Mucosa of rectum (tissue), 2 donors: ENCODE data around the gene ELAPOR1.

Source experiments
- H3K27ac ChIP-seq, 2 donors: one replicate each; pipeline ENCODE4 v1.7.0; 2013; ENCODE audit warnings: inconsistent platforms in 2 of 2, low read depth in 2 of 2, low read length in 2 of 2
- H3K27me3 ChIP-seq, 2 donors: one replicate each; pipeline ENCODE4 v1.7.0; 2013; ENCODE audit warnings: low read length in 2 of 2; ENCODE audit not compliant: control insufficient read depth in 2 of 2, insufficient read depth in 2 of 2
- H3K36me3 ChIP-seq, 2 donors: one replicate each; pipeline ENCODE4 v1.7.0; 2013; ENCODE audit warnings: low read length in 2 of 2; ENCODE audit not compliant: control insufficient read depth in 2 of 2, insufficient read depth in 2 of 2
- H3K4me1 ChIP-seq, 2 donors: one replicate each; pipeline ENCODE4 v1.7.0; 2013; ENCODE audit warnings: low read length in 2 of 2, mild to moderate bottlenecking in 1 of 2; ENCODE audit not compliant: control insufficient read depth in 2 of 2, insufficient read depth in 2 of 2
- H3K4me3 ChIP-seq, 2 donors: one replicate each; pipeline ENCODE4 v1.7.0; 2013; ENCODE audit warnings: low read length in 2 of 2
- H3K9ac ChIP-seq, 2 donors: one replicate each; pipeline ENCODE4 v1.7.0; 2013; ENCODE audit warnings: low read length in 2 of 2, low read depth in 1 of 2, mild to moderate bottlenecking in 1 of 2
- H3K9me3 ChIP-seq, 2 donors: one replicate each; pipeline ENCODE4 v1.7.0; 2013; ENCODE audit warnings: low read length in 2 of 2; ENCODE audit not compliant: control insufficient read depth in 2 of 2
- donor health status: healthy.
- donor health status: Normal muscosa, but diverticular disease.

The ELAPOR1 gene, protein sequence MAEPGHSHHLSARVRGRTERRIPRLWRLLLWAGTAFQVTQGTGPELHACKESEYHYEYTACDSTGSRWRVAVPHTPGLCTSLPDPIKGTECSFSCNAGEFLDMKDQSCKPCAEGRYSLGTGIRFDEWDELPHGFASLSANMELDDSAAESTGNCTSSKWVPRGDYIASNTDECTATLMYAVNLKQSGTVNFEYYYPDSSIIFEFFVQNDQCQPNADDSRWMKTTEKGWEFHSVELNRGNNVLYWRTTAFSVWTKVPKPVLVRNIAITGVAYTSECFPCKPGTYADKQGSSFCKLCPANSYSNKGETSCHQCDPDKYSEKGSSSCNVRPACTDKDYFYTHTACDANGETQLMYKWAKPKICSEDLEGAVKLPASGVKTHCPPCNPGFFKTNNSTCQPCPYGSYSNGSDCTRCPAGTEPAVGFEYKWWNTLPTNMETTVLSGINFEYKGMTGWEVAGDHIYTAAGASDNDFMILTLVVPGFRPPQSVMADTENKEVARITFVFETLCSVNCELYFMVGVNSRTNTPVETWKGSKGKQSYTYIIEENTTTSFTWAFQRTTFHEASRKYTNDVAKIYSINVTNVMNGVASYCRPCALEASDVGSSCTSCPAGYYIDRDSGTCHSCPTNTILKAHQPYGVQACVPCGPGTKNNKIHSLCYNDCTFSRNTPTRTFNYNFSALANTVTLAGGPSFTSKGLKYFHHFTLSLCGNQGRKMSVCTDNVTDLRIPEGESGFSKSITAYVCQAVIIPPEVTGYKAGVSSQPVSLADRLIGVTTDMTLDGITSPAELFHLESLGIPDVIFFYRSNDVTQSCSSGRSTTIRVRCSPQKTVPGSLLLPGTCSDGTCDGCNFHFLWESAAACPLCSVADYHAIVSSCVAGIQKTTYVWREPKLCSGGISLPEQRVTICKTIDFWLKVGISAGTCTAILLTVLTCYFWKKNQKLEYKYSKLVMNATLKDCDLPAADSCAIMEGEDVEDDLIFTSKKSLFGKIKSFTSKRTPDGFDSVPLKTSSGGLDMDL

DNA sequence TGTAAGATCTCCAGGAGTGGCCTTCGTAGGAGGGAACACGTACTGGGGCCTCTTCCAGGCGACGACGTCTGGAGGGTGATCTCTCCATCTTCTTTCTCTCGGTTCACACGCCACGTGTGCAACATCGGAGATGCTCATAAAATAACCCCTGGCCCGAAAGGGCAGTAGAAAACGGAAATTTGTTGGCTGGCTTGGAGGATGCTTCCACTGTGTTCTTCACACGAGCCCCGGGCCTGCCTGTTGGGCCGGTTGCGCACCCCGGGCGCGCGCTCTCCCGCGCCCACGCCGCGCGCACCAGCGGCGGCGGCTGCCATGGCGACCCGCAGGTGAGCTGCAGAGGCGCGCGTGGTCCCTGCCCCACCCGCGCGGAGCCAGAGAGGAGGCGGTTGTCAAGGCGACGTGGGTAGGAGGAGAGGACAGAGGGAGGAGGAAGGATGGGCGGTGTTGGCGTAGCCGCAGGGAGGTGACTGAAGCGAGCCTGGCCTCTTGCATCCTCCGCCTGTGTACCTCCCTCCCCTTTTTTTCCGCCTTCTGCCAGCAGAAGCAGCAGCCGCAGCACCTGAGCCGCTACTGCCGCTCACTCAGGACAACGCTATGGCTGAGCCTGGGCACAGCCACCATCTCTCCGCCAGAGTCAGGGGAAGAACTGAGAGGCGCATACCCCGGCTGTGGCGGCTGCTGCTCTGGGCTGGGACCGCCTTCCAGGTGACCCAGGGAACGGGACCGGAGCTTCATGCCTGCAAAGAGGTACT, at the start of gene ELAPOR1:
Gene ELAPOR1 (plus strand): TSS at position 526 of the 752 bp plus-strand sequence. CDS start 69 bp downstream, at position 595.
- H3K9ac ChIP-seq, result peak within 1 kb of the TSS; percentile 52 to 64
- H3K27me3 ChIP-seq, result peaks cover 0 to 4% of the 10 kb centered on the region in 2 donors
- no peaks in the 10 kb centered on the region for H3K36me3 ChIP-seq
- no peaks in the 10 kb centered on the region for H3K9me3 ChIP-seq
- peak within 1 kb of the TSS; percentile 63 to 69 for H3K4me3 ChIP-seq
- peaks cover 24 to 33% of the 10 kb centered on the region in 2 donors for H3K4me1 ChIP-seq
- H3K27ac ChIP-seq, result peak within 1 kb of the TSS; percentile 38 to 43

DNA sequence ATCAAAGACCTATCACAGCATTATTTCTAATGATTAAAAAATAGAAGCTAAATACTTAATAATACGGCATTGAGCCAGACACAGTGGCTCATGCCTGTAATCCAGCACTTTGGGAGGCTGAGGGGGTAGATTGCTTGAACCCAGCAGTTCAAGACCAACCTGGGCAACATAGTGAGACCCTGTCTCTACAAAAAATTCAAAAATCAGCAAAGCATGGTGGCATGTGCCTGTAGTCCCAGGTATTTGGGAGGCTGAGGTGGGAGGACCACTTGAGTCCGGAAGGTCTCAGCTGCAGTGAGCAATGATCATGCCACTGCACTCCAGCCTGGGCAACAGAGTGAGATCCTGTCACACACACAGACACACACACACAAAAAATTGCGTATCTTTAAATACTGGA, 48.8 kb upstream of the ELAPOR1 start:
- no peak overlapping the region for H3K27ac ChIP-seq
- H3K36me3 ChIP-seq, result peaks cover 13 to 30% of the 10 kb centered on the region in 2 donors
- no peak overlapping the region for H3K9ac ChIP-seq
- H3K9me3 ChIP-seq, result no peaks in the 10 kb centered on the region
- no peak overlapping the region for H3K4me3 ChIP-seq
- H3K27me3 ChIP-seq, result no peaks in the 10 kb centered on the region
- no peaks in the 10 kb centered on the region for H3K4me1 ChIP-seq

DNA sequence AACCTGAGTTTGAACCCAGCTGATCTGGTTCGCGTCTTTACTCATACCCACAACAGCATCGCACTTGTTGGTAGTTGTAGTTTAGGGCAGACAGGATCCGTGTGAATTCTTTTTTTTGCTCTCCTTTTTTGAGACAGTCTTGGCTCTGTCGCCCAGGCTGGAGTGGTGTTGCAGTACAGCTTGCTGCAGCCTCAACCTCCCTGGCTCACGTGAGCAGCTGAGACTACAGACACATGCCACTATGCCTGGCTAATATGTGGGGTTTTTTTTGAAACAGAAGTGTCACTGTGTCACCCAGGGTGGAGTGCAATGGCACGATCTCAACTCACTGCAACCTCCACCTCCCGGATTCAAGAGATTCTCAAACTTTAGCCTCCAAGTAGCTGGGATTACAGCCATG, 46.0 kb upstream of the ELAPOR1 start:
- H3K9ac ChIP-seq, result no peak overlapping the region
- peaks cover 13 to 31% of the 10 kb centered on the region in 2 donors for H3K36me3 ChIP-seq

DNA sequence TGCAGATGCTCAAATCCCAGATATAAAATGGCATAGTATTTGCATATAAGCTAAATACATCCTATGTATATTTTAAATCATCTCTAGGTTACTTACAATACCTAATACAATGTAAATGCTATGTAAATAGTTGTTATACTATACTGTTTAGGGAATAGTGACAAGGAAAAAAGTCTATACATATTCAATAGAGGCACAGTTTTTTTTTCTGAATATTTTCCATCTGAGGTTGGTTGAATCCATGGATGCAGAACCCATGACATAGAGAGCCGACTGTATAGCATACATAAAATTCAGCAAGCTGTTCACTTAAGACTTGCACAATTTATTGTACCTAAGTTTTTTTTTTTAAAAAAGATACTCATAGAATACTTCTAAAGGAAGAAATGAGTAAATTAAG, 44.6 kb upstream of the ELAPOR1 start:
- H3K4me1 ChIP-seq, result no peaks in the 10 kb centered on the region
- H3K27me3 ChIP-seq, result no peaks in the 10 kb centered on the region
- no peak overlapping the region for H3K4me3 ChIP-seq
- peaks cover 10 to 25% of the 10 kb centered on the region in 2 donors for H3K36me3 ChIP-seq
- no peak overlapping the region for H3K9ac ChIP-seq
- no peak overlapping the region for H3K27ac ChIP-seq
- H3K9me3 ChIP-seq, result no peaks in the 10 kb centered on the region

More for the DNA sequence above, 46.0 kb upstream of the ELAPOR1 start:
- no peak overlapping the region for H3K27ac ChIP-seq
- no peaks in the 10 kb centered on the region for H3K9me3 ChIP-seq
- H3K27me3 ChIP-seq, result no peaks in the 10 kb centered on the region
- H3K4me1 ChIP-seq, result no peaks in the 10 kb centered on the region
- H3K4me3 ChIP-seq, result no peak overlapping the region

DNA sequence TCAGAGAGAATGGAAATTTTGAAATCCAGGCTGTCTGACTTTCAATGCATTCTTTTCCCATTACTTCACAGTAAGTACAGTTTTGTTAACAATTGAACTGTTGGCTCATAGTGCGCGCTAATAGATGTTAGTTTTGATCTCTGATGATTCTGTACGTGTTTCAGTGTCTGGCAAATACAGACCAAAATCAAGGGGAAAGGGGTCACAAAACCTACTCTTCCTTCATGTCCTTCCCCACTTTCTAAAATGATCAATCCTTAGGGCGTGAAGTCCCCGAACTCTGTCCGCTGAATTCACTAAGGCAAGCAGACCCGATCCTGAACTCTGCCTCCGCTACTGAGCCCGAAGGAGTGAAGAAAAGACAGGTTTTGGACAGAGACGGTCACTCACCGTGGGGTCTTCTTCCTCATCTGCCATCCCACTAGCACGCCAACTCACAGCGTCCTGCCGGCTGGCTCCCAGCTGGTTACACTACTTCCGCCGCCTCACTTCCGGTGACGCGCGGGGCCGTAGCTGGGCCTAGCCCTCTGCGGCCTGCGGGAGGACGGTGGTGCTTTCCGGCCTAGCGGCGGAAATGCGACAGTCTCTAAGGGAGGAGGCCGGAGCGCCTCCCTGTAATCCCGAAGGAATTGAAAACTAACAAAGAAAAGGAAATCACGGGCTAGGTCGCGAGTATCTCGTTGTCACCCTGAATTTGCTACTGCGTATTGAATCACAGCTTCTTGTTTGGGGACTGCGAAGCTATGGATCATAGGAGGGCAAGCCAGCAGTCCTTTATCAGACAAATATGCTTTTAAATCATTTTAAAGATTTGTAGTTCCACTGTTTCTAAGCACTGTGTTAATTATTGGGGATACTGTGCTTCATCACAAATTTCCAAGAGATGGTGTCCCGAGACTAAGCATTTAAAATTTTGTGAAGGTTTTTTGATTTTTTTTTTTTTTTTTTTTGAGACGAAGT, 38.1 kb upstream of the ELAPOR1 start, which contains the start of gene TAF13:
Gene TAF13 (minus strand): TSS at position 473 of the 960 bp plus-strand sequence. CDS start 56 bp downstream, at position 417.
- peak within 1 kb of the TSS; percentile 87 to 93 for H3K27ac ChIP-seq
- H3K36me3 ChIP-seq, result peaks cover 0 to 2% of the 10 kb centered on the region in 2 donors
- H3K4me3 ChIP-seq, result peak within 1 kb of the TSS; percentile 99 to 100
- H3K27me3 ChIP-seq, result no peaks in the 10 kb centered on the region
- peaks cover 7 to 9% of the 10 kb centered on the region in 2 donors for H3K4me1 ChIP-seq
- peak within 1 kb of the TSS; percentile 92 to 99 for H3K9ac ChIP-seq
- H3K9me3 ChIP-seq, result no peaks in the 10 kb centered on the region

DNA sequence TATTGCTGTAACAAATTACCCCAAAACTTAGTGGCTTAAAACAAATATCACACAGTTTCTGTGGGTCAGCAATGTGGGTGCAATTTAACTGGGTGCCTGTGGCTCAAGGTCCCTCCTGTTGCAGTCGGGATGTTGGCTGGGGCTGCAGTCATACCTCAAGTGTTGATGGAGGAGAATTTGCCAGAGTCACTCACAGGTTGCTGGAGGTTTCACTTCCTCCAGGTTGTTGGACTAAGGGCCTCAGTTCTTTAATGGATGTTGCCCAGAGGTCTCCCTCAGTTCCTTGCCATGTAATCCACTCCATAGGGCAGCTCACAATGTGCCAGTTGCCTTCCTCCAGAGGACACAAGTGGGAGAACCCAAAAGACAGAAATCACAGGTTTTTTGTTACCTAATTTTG, 35.6 kb upstream of the ELAPOR1 start:
- H3K27me3 ChIP-seq, result no peaks in the 10 kb centered on the region
- no peaks in the 10 kb centered on the region for H3K36me3 ChIP-seq
- H3K9ac ChIP-seq, result no peak overlapping the region
- no peaks in the 10 kb centered on the region for H3K9me3 ChIP-seq
- H3K4me1 ChIP-seq, result peaks cover 7 to 9% of the 10 kb centered on the region in 2 donors
- H3K4me3 ChIP-seq, result no peak overlapping the region
- no peak overlapping the region for H3K27ac ChIP-seq

DNA sequence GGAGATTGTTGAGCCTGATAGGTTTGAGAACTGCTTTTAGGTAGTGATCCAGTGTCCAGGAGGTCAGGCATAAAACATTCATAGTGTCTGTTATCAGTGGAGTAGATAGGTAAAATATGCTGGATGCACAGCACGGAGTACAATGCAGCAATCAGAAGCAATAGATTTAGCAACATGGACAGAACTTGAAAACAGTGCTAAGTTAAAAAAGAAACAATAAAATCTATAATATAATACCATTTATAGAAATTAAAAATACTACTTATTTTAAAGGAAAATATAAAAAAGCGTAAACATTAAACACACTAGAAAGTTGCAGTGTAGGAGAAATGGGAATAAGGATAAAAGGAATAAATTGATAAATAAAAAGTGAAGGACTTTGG, 34.7 kb upstream of the ELAPOR1 start:
- H3K27ac ChIP-seq, result no peak overlapping the region
- H3K9me3 ChIP-seq, result no peaks in the 10 kb centered on the region

DNA sequence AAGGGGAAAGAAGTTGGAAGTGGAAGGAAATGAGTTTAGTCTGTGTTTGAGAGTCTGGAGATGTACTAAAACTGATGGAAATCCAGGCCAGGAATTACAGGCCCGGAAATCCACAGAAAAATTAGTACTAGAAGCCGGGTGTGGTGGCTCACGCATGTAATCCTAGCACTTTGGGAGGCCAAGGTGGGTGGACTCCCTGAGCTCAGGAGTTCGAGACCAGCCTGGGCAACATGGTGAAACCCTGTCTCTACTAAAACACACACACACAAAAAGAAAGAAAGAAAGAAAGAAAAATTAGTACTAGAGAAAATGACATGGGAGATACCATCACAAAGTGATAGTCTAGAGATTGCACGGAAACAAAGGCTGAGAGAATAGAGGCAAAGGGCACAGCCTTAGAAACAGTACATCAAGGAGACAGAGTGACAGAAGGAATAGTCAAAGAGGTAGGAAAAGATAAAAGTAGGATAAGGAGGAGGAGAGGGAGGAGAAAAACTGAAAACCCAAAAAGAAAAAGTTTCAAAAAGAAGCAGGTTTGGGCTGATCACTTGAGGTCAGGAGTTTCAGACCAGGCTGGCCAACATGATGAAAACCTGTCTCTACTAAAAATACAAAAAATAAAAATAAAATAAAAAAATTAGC, 33.4 kb upstream of the ELAPOR1 start:
- H3K4me3 ChIP-seq, result peak overlapping the region in 1 of 2 donors; percentile 35
- H3K27ac ChIP-seq, result peak overlapping the region; percentile 16 to 42

More for the DNA sequence above, 34.7 kb upstream of the ELAPOR1 start:
- Histone ChIP-seq H3K27me3 (no peaks in the 10 kb centered on the region), H3K9ac (no peak overlapping the region), H3K36me3 (no peaks in the 10 kb centered on the region), H3K4me1 (peaks cover 7 to 9% of the 10 kb centered on the region in 2 donors), H3K4me3 (no peak overlapping the region)

More for the DNA sequence above, 33.4 kb upstream of the ELAPOR1 start:
- H3K27me3 ChIP-seq, result no peaks in the 10 kb centered on the region
- peaks cover 2 to 5% of the 10 kb centered on the region in 2 donors for H3K4me1 ChIP-seq
- no peaks in the 10 kb centered on the region for H3K36me3 ChIP-seq
- H3K9me3 ChIP-seq, result no peaks in the 10 kb centered on the region
- H3K9ac ChIP-seq, result no peak overlapping the region
